ENCODE measurements around the gene UBE3B. TPM values are rescaled to one million over a fixed set of nuclear protein-coding genes. Genes with fewer than 3 reads are reported as not detected.

Gene UBE3B
- total RNA-seq, 1 donor from 2014 or later, result 39.1 TPM

GRCh38 chr12:109579639-109580038 lies 102.2 kb downstream of the UBE3B start:
- no peak for DNase-seq
- ATAC-seq, result no peak
- H3K4me3 ChIP-seq, result no peak overlapping the region
- no peaks in the 10 kb centered on the region for H3K4me1 ChIP-seq
- H3K27ac ChIP-seq, result no peak overlapping the region
- no peaks in the 10 kb centered on the region for H3K9me3 ChIP-seq
- no peaks in the 10 kb centered on the region for H3K27me3 ChIP-seq
- H3K36me3 ChIP-seq, result peaks cover 69% of the 10 kb centered on the region
- TF ChIP-seq CTCF (IDR thresholded peaks at IDR 0.05), result no peak
- intact Hi-C loops (cut with DNase I), result no loop called here

- ATAC-seq, result no peak
- H3K4me1 ChIP-seq, result no peaks in the 10 kb centered on the region
- TF ChIP-seq CTCF (IDR thresholded peaks at IDR 0.05), result no peak
- intact Hi-C loops (cut with DNase I), result no loop called here
- H3K4me3 ChIP-seq, result no peak overlapping the region
- peaks cover 69% of the 10 kb centered on the region for H3K36me3 ChIP-seq
- H3K9me3 ChIP-seq, result no peaks in the 10 kb centered on the region
- no peaks in the 10 kb centered on the region for H3K27me3 ChIP-seq
- H3K27ac ChIP-seq, result no peak overlapping the region
- no peak for DNase-seq
Measured at GRCh38 chr12:109580272-109580671, 102.8 kb downstream of the UBE3B start.

- intact Hi-C loops (cut with DNase I), result no loop called here
- Histone ChIP-seq H3K4me1 (no peaks in the 10 kb centered on the region), H3K4me3 (no peak overlapping the region), H3K36me3 (peaks cover 65% of the 10 kb centered on the region), H3K27ac (no peak overlapping the region), H3K27me3 (no peaks in the 10 kb centered on the region), H3K9me3 (no peaks in the 10 kb centered on the region)
- TF ChIP-seq CTCF (IDR thresholded peaks at IDR 0.05), result no peak
- no peak for ATAC-seq
- no peak for DNase-seq
Measured at GRCh38 chr12:109580684-109581333, 103.4 kb downstream of the UBE3B start.

GRCh38 chr12:109581334-109581691 lies 103.9 kb downstream of the UBE3B start:
- Histone ChIP-seq H3K27ac (no peak overlapping the region), H3K36me3 (peaks cover 60% of the 10 kb centered on the region)

GRCh38 chr12:109581856-109582255 lies 104.4 kb downstream of the UBE3B start:
- no peak for DNase-seq
- H3K36me3 ChIP-seq, result peaks cover 55% of the 10 kb centered on the region
- H3K27ac ChIP-seq, result no peak overlapping the region
- no peaks in the 10 kb centered on the region for H3K4me1 ChIP-seq
- intact Hi-C loops (cut with DNase I), result no loop called here
- no peaks in the 10 kb centered on the region for H3K27me3 ChIP-seq
- H3K9me3 ChIP-seq, result no peaks in the 10 kb centered on the region
- TF ChIP-seq CTCF (IDR thresholded peaks at IDR 0.05), result no peak
- H3K4me3 ChIP-seq, result no peak overlapping the region
- peak; percentile 69 for ATAC-seq

More at GRCh38 chr12:109581334-109581691, 103.9 kb downstream of the UBE3B start:
- DNase-seq, result no peak
- no peak for TF ChIP-seq CTCF (IDR thresholded peaks at IDR 0.05)
- intact Hi-C loops (cut with DNase I), result no loop called here
- ATAC-seq, result no peak
- Histone ChIP-seq H3K4me1 (no peaks in the 10 kb centered on the region), H3K4me3 (no peak overlapping the region), H3K9me3 (no peaks in the 10 kb centered on the region), H3K27me3 (no peaks in the 10 kb centered on the region)

- peak; percentile 92 for DNase-seq
- intact Hi-C loops (cut with DNase I), result no loop called here
- no peak overlapping the region for H3K4me3 ChIP-seq
- ATAC-seq, result peak; percentile 93
- no peaks in the 10 kb centered on the region for H3K27me3 ChIP-seq
- H3K4me1 ChIP-seq, result no peaks in the 10 kb centered on the region
- TF ChIP-seq CTCF (IDR thresholded peaks at IDR 0.05), result no peak
- no peak overlapping the region for H3K27ac ChIP-seq
- H3K9me3 ChIP-seq, result no peaks in the 10 kb centered on the region
- peaks cover 48% of the 10 kb centered on the region for H3K36me3 ChIP-seq
Measured at GRCh38 chr12:109582636-109583035, 105.2 kb downstream of the UBE3B start.

Data from upper lobe of right lung (tissue), 1 donor.